Inferior parietal cortex (tissue), 1 donor: Measurements from ENCODE around the gene GPSM1.
"Not testable (repeated sequence)": the region's sequence is repeated elsewhere in the genome, so short reads cannot be mapped to it uniquely, and the experiment has no call there.

Experiments used
- DNase-seq: peaks from one replicate; pipeline ENCODE4 v3.0.0-alpha.2; 2016; ENCODE audit errors: extremely low spot score

The GPSM1 gene

DNA sequence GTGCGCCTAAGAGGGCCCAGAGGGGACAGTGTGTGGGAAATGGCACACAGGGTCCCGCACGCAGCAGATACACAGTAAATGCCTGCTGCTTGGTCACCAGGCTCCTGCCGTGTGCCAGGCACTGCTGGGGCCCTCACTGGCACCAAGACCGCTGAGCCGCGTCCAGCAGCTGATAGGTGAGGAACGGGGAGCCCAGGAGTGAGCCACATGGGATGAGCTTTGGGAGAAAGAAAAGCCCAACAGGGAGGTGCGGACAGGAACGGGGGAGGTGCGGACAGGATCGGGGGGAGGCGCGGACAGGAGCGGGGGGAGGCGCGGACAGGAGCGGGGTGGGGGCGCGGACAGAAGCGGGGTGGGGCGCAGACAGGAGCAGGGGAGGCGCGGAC lies 16.5 kb downstream of the GPSM1 start:
- DNase-seq, result no peak

DNA sequence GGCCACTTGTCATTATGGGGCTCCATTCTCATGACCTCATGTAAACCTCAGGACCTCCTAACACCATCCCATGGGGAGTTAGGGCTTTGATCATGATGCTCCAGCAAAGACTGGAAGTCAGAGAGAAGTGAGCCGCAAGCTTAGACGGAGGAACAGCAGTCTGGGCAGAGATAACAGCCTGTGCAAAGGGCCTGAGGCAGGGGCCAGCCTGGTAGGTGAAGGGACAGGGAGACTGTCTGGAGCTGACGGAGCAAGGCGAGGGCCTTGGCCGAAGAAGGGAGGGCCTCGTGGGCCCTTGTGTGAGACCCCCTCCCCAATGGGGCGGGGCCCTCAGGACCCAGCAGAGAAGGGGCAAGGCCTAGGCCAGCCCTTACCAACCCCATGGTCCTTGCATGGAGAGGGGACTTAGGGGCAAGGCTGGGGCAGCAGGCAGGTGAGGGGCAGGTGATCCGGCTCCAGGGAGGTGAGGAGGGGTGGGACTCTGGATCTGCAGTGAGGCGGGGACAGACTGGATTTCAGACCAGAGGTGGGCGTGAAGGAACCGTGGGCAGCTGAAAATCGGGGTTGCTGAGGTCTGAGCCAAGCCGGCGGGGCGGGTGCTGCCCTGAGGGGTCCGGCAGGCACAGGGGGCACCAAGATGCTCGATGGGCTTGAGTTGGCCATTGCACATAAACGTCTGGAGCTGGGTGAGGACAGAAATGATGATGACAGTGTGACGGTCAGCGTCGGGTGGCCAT lies 17.4 kb downstream of the GPSM1 start:
- no peak for DNase-seq

DNA sequence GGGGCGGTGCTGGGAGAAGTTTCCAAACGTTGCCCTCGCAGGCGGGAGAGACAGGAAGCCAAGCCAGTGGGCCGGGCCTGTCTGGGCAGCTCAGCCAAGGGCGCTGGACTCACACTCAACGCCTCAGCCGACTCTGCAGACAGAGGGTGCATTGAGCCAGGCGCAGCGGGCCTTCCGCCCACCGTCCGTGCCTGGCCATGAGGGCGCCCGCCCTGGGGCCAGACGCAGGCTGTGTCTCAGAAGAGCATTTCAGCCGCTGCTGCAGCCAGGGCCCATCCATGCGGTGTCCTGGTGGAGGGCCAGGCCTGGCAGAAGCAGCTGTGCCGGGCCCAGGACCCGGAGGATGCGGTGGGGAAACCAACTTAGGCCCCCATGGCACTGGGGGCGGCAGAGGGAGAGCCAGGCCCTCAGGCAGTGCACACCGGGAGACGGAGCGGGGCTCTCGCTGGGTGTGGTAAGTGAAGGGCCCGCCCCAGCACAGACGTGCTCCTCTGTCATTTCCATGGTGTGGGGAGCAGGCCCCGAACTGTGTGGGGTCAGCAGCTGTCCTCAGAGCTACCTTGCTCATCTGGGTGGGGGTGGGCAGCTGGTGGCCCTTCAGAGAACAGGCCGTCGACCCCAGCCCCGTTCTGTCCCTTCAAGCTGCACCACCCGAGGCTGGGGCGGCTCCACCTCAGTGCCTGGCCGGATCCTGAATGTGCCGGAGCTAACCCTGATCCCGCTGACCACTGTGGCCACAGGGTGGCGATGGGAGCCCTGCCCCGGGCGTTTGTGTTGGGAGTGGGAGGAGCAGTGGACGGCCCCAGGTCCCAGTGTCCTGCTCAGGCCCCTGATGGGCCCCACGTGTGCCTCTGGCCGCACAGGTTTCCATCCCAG lies 18.2 kb downstream of the GPSM1 start:
- DNase-seq, result peak; percentile 63

DNA sequence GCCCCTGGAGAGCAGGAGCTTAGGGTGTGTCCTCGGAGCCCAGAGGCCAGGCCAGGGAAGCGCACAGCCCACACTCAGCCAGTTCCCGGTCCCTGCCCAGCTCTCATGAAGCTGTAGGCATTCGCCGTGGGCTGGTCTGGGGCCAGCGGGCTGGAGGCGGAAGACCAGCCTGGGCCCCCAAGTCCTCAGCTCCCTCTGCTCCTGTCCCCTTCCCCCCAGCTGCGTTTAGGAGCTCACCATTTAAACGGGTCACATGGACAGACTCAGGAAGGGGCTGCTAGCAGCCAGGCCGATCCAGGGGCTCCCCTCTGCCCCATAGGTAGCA lies 18.8 kb downstream of the GPSM1 start:
- DNase-seq, result no peak

DNA sequence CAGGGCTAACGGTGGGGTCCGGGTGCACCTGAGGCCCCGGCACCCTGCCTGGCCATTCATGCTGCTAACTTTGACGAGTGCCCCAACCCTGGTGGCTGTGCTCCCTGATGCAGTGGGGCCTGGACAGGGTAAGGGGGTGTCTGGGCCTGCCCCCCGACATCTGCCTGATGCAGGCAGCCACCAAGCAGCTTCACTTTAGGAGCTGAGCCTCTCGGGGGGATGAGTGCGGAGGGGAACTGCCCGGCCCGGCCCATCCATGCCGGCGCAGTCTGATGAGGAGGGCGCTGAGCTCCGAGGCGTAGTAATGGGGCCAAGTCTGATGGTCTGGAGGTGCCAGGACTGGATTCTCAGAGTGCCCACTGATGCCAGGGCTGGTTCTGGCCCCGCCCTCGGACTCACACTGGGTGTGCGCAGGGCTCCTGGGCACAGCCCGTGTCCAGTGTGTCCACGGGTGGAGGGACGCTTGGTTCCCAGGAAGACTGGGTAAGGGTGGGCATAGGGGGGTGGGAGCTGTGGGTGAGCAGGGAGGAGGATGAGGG lies 19.7 kb downstream of the GPSM1 start:
- no peak for DNase-seq

DNA sequence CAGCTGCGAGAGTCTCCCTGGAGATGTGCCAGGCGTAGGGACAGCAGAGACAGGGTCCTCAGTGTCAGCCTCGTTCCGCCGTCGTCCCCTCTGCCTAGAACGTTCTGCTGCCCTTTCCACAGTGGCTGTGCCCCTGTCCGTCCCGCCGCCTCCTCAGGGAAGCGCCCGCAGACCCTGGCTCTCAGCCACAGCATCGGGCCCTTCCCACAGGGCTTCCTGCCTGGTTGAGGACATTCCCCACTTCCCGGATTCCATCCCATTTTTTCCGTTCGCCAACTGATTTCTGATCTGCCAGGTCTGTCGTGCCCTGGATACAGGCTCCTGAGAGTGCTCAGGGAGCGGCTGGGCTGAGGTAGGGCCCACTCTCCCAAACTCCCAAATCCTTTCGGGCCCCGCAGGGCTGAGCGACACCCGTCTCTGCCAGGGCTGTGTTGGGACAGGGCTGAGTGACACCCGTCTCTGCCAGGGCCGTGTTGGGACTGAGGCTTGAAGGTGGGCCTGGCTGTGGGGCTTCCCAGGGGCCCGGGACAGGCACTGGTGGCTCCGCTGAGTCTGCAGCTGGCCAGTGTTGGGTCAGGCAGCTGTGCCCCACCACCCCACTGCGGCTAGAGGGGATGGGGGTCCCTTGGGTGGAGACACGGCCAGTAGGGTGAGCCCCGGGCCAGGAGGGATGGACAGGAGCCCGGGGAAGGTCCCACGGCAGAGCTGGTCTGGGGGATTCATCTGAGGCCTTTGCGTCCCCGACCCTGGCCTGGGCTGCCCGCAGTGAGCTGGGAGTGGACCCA lies 20.3 kb downstream of the GPSM1 start:
- DNase-seq, result no peak

DNA sequence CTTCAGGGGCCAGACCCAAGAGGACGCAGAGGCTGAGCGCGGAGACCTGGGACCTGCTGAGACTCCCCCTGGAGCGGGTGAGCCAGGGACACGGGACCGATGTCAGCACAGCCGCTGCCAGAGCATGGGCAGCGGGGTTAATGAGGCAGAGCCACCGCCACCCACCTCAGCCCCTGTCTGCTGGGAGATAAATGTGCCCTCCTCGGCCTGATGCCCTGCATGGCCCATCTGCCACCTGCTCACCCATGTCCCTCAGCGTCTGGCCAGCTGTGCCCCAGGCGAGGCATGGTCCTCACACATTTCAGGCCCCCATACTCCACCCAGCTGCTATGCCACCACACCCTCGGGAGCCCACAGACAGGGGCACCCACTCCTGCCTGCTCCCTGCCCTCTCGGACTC lies 21.4 kb downstream of the GPSM1 start:
- DNase-seq, result no peak

DNA sequence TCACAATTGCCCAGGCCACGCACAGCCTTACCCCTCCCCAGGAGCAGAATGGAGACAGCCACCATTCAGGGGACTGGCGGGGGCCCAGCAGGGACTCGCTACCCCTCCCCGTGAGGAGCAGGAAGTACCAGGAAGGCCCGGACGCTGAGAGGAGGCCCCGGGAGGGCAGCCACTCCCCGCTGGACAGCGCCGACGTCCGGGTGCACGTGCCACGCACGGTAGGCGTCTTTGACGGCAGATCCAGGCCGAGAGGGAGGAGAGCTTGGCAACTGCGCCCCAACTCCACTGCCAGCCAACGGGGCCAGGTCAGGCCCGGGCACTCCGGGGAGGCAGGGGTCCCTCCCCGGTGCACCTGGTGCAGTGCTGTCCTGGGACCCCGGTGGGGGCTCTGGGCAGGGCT lies 22.2 kb downstream of the GPSM1 start:
- no peak for DNase-seq

DNA sequence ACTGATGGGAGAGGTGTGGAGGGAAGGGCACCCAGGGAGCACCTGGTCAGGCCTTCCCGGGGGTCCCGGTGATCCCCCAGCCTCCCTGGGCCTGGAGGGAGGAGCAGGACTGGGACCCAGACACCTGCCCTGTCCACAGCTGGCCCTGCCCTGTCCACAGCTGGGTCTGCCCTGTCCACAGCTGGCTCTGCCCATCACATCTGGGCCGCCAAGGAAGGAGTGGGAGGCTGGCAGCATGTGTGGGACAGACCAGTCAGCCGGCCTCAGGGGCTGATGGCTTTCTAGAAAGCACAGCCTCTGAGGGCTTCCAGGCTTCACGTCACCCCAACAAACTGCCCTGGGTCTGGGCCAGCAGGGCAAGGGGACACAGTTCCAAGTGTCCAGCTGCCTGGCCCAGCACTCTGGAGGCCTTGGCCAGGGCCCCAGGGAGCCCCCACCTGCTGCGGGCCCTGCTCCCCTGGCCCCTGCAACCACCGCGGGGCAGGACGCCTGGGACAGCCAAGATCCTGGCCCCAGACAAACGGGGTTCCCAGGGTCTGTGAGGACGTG lies 24.0 kb downstream of the GPSM1 start:
- no peak for DNase-seq

DNA sequence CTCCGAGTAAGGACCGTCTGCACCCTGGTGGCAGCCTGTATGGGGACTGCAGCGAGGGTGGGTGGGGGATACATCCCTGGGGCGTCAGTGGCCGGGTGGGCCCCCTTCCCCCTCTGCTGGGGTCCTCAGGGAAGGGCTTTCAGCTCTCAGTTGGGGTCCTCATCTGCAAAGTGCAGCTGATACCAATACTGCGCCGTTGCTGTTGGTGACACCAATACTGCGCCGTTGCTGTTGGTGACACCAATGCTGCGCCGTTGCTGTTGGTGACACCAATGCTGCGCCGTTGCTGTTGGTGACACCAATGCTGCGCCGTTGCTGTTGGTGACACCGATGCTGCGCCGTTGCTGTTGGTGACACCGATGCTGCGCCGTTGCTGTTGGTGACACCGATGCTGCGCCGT lies 24.5 kb downstream of the GPSM1 start:
- not testable (repeated sequence) for DNase-seq

DNA sequence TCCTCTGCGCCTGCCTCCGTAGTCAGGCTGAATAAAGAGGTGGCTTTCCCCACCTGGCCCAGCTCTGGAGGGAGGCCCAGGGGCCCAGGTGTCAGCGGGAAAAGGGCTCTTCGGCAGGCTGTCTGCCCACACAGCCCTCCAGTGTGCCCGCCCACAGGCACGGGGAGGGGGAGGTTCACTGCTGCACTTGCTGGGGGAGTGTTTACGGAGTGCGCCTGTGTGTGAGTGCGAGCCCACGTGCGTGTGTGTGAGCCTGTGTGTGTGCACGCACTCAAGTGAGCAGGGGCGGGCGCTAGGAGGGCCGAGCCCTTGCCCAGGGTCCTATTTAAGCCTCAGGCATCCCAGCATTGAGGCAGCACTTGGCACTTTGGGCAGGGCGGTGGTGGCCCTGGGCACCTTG lies 25.3 kb downstream of the GPSM1 start:
- DNase-seq, result no peak

DNA sequence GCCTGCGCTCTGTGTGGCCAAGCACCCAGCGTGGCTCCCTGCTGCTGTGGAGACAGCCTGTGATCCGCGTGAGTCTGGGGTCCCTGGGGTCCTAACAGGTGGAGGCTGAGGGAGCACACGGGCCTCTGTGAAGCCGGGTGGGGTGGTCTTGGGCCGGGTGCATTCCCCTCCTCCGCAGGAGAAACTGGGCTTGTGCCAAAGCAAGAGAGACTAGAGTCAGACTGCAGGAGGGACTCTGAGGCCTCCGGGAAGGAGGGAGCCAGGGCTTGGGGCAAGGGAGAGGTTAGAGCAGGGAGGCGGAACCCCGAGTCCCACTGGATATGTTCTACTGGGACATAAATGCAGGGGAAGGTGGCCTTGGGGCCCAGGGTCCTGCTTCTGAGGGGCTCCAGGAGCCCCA lies 25.7 kb downstream of the GPSM1 start:
- no peak for DNase-seq

DNA sequence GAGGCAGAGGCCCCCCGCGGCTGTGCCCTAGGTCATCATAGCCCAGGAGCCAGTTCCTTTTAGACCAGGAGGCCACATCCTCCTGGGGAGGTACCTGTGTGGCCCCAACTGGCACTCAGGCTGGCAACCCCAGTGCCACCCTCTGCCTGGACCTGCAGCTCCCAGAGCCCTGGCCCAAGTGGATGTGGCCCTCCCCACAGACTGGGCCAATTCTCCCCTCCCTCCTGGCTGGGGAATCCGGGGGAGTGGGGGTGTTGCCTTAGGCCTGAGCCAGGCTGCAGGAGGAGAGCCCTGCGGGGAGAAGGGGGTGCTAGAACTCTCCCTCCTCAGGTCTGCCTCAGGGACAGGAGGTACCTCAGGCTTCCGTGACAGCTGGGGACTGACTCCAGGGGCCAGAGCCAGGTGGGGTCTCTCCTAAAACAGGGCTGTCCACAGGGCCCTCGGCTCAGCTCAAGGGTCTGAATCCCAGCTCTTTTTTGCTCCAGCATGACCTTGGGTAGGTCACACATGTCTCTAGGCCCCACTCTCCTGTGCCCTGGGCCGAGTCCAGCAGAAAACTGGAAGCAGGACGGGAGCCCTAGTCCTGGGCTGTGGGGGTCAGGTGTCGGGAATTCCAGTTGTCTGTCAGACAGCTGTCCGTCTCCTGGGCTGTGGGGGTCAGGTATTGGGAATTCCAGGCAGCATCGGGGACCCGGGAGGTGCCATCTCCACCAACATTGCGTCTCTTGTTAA lies 26.6 kb downstream of the GPSM1 start:
- DNase-seq, result no peak

DNA sequence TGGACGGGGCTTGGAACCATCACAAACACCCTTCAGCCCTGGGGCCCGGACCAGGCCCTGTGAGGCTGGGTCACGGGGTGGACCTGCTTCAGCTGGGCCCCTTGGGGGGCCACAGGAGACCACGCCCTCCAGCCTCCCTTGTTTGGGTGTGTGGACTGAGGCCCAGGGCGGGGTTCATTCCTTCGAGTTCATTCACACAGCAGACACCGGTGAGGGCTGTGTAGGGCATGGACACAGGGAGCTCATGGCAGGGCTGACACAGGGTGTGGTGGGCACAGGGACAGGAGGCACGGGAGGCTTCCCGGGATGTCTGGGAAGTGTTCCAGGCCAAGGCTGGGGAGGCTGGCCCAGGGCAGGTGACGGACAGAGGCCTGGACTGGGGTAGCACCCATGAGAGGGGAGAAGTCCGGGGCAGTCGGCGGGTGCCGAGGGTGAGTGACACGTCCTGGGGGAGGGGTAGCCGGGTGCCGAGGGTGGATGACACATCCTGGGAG lies 27.3 kb downstream of the GPSM1 start:
- no peak for DNase-seq

DNA sequence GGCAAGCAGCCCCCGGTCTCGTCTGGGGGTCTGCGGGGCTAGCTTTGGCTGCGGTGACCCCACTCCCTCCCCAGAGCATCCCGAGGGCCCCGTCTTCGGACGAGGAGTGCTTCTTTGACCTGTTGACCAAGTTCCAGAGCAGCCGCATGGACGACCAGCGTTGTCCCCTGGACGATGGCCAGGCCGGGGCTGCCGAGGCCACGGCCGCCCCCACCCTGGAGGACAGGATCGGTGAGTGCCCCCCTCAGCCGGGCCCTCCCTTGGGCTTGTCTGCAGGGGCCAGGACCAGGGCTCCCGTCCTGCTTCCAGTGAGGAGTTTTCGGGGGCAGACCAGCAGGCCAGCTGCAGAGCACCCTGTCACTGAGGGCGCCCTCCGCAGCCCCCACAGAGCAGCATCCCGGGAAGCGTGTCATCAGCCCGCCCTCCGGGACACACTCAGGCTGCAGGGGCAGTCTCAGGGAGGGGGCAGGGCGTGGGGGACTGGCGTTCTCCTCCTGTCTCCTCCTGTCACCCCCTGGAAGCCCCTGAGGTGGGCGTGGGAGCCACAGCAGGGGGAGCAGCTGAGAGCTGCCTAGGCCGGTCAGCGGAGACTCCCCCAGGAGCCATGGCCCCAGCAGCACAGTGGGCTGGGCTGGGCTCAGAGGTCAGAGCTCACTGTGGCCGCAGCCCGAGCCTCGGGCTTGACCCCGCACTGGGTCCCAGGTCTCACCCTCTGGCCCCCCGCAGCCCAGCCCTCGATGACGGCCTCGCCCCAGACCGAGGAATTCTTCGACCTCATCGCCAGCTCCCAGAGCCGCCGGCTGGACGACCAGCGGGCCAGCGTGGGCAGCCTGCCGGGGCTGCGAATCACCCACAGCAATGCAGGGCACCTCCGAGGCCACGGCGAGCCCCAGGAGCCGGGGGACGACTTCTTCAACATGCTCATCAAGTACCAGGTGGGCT lies 28.5 kb downstream of the GPSM1 start:
- no peak for DNase-seq

DNA sequence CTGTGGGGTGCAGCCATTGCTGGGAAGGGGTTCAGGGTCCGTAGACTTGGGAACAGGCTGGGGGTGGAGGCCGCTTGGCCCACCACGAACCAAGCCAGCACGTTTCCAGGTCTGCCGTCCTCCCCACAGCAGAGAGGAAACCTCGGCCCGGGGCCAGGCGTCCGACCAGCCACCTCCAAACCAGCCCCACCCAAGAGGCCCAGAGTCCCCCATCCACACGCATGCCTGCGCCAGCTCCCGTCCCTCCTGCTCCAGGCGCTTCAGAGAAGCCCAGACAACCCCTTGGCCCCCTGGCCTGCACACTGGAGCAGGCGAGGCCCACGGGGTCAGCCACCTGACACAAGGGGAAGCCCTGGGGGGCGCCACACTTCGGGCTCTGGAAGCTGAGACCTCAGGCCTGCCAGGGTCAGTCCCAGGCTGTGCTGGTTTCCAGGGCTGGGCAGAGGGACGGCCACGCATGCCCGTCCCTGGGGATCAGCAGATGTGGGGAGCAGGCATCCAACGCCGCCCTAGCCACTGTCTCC lies 29.9 kb downstream of the GPSM1 start:
- DNase-seq, result no peak

DNA sequence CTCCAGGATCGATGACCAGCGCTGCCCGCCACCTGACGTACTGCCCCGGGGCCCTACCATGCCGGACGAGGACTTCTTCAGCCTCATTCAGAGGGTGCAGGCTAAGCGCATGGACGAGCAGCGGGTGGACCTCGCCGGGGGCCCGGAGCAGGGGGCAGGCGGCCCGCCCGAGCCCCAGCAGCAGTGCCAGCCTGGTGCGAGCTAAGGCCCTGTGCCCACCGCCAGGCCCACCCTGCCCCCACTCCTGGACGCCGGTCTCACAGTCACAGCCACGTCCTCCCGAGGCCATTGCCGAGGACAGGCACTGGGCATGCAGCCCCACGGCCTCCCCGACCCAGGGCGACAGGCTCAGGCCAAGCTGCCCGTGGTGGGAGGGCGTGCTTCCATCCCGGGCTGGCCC lies 30.7 kb downstream of the GPSM1 start:
- DNase-seq, result no peak

DNA sequence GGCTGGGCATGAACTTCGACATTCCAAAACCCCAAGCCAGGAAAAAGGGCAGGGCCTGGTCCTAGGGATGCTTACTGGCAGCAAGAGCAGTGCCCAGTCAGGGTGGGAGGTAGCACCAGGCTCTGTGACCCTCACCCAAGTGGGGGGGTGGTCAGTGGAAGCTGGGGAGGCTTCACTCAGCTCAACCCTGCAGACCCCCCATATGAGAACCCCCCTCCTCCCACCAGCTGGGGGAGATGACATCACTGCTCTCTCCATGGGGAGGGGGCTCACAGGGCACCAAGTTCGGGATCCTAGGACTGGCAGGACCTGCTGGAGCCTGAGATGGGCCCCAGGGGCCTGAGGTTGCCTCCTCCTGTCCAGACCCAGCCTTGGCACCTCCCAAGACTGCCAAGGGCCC lies 31.5 kb downstream of the GPSM1 start:
- DNase-seq, result no peak

DNA sequence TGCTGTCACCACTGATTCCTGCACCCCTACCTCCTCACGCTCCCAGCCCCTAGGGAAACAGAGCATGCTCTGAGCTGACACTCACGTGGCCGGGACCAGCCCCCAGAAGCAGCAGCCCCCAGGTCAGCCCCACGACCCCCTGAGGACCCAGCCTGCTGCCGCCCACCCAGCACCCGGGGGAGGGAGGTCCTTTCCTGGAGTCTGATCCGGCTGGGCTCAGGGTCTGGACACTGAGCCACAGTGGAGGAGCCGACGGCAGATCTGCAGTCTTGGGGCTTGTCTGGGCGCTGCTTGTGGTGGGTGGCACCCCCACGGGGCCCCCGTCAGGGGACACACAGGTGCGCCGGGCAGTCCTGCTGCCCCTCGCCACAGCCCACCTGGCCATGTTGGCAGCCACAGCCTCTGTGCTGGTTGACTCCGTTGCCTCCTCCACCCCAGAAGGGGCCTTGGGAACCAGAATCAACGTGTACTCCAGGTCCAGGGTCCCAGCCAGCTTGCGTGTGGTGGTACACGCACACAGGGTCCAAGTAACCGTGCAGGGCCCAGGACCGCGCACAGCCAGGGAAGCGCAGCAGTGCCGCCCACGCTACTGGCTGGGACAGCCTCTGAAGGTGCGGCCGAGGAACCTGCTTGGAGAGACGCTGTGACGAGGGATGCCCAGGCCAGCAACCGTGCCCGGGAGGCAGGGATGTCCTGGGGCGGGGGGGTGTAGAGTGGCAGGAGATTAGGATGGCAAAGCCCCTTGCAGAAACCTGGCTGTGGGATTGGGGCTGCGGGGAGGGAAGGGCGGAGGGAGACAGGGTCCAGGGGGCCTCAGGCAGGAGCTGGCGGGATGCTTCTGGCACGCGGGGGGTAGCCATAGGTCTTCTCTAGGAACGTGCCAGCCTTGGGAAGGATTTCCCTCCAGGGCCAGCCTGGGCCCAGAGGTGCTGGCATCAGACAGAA lies 32.7 kb downstream of the GPSM1 start:
- no peak for DNase-seq
